Neural cell (in vitro differentiated cells): ENCODE measurements around the gene ZPLD1.

ENCODE experiments used
- EP300 ChIP-seq: fragments of 450-650 bp; conservative IDR thresholded peaks from 2 replicates; pipeline ENCODE4 v1.6.1; 2014; ENCODE audit warnings: antibody characterized with exemption, mild to moderate bottlenecking, moderate library complexity; ENCODE audit not compliant: poor library complexity, severe bottlenecking
- EZH2 ChIP-seq: fragments of 200-600, 300-800 bp; shearing (Covaris generic), sonication (generic); IDR thresholded peaks from 2 replicates; pipeline ENCODE4 v1.6.1; 2014; ENCODE audit warnings: antibody characterized with exemption, low read length, borderline replicate concordance, mild to moderate bottlenecking; ENCODE audit not compliant: insufficient read depth, poor library complexity, severe bottlenecking
- POLR2AphosphoS5 ChIP-seq: IDR thresholded peaks from 2 replicates; pipeline ENCODE4 v1.6.1; 2012
- RAD21 ChIP-seq: fragments of 450-650 bp; conservative IDR thresholded peaks from 2 replicates; pipeline ENCODE4 v1.6.1; 2014; ENCODE audit warnings: antibody characterized with exemption, mild to moderate bottlenecking, moderate library complexity
- TAF1 ChIP-seq: IDR thresholded peaks from 2 replicates; pipeline ENCODE4 v1.6.1; 2012; ENCODE audit warnings: low read depth
- TF ChIP-seq, protein P1 (sequence below): fragments of 450-650 bp; IDR thresholded peaks from 2 replicates; pipeline ENCODE4 v1.5.1; 2014; ENCODE audit warnings: antibody characterized with exemption, mild to moderate bottlenecking, moderate library complexity; ENCODE audit not compliant: poor library complexity, severe bottlenecking
- TF ChIP-seq, protein P2 (sequence below): IDR thresholded peaks from 2 replicates; pipeline ENCODE4 v1.6.1; 2012; ENCODE audit warnings: borderline replicate concordance

DNA sequence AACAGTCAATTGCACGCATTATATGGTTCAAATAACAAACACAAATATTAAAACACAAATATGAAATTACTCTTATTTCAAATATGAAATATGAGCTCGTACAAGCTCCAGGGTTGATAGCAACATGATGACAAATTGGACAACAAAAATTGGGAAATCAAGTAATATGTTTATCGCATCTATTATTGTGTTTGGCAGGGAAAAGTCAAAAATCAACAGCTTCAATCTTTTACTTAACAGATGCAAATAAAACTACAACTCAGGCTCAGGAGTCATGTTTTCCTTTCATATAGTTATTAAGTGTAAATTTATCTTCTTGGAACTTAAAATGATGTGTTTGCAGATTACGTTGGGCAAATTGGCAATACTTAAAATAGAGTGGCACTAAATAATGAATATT is 41.4 kb downstream of the ZPLD1 start:
- TF ChIP-seq, protein P1, sequence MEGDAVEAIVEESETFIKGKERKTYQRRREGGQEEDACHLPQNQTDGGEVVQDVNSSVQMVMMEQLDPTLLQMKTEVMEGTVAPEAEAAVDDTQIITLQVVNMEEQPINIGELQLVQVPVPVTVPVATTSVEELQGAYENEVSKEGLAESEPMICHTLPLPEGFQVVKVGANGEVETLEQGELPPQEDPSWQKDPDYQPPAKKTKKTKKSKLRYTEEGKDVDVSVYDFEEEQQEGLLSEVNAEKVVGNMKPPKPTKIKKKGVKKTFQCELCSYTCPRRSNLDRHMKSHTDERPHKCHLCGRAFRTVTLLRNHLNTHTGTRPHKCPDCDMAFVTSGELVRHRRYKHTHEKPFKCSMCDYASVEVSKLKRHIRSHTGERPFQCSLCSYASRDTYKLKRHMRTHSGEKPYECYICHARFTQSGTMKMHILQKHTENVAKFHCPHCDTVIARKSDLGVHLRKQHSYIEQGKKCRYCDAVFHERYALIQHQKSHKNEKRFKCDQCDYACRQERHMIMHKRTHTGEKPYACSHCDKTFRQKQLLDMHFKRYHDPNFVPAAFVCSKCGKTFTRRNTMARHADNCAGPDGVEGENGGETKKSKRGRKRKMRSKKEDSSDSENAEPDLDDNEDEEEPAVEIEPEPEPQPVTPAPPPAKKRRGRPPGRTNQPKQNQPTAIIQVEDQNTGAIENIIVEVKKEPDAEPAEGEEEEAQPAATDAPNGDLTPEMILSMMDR = no peak
- TF ChIP-seq POLR2AphosphoS5 (no peak), EZH2 (no peak), RAD21 (no peak), EP300 (no peak), TAF1 (no peak)
- TF ChIP-seq, protein P2, sequence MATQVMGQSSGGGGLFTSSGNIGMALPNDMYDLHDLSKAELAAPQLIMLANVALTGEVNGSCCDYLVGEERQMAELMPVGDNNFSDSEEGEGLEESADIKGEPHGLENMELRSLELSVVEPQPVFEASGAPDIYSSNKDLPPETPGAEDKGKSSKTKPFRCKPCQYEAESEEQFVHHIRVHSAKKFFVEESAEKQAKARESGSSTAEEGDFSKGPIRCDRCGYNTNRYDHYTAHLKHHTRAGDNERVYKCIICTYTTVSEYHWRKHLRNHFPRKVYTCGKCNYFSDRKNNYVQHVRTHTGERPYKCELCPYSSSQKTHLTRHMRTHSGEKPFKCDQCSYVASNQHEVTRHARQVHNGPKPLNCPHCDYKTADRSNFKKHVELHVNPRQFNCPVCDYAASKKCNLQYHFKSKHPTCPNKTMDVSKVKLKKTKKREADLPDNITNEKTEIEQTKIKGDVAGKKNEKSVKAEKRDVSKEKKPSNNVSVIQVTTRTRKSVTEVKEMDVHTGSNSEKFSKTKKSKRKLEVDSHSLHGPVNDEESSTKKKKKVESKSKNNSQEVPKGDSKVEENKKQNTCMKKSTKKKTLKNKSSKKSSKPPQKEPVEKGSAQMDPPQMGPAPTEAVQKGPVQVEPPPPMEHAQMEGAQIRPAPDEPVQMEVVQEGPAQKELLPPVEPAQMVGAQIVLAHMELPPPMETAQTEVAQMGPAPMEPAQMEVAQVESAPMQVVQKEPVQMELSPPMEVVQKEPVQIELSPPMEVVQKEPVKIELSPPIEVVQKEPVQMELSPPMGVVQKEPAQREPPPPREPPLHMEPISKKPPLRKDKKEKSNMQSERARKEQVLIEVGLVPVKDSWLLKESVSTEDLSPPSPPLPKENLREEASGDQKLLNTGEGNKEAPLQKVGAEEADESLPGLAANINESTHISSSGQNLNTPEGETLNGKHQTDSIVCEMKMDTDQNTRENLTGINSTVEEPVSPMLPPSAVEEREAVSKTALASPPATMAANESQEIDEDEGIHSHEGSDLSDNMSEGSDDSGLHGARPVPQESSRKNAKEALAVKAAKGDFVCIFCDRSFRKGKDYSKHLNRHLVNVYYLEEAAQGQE = no peak
